Hepatocyte (in vitro differentiated cells): ENCODE data around the gene TBC1D25. TPM values are rescaled to one million over a fixed set of nuclear protein-coding genes. Genes with fewer than 3 reads are reported as not detected.
"Not testable (repeated sequence)": the region's sequence is repeated elsewhere in the genome, so short reads cannot be mapped to it uniquely, and the experiment has no call there.

Source experiments
- DNase-seq: peaks from one replicate; pipeline ENCODE4 v3.0.0-alpha.2; 2016; ENCODE audit warnings: low spot score
- H2AFZ ChIP-seq: fragments of 200-600 bp; sonication (generic); 2 replicates; pipeline ENCODE4 v1.6.0; 2016; ENCODE audit warnings: antibody characterized with exemption, mild to moderate bottlenecking
- H3K27ac ChIP-seq: fragments of 200-600 bp; sonication (generic); 2 replicates; pipeline ENCODE4 v1.5.1; 2016; ENCODE audit warnings: mild to moderate bottlenecking
- H3K27me3 ChIP-seq: fragments of 200-600 bp; sonication (generic); 2 replicates; pipeline ENCODE4 v1.6.1; 2016
- H3K36me3 ChIP-seq: fragments of 200-600 bp; sonication (generic); replicated peaks from 2 replicates; pipeline ENCODE4 v1.5.1; 2016; ENCODE audit warnings: low read depth; ENCODE audit not compliant: insufficient read depth
- H3K4me1 ChIP-seq: fragments of 200-600 bp; sonication (generic); 2 replicates; pipeline ENCODE4 v1.5.1; 2016; ENCODE audit warnings: mild to moderate bottlenecking, moderate library complexity; ENCODE audit not compliant: insufficient read depth
- H3K4me2 ChIP-seq: fragments of 200-600 bp; sonication (generic); 2 replicates; pipeline ENCODE4 v1.6.0; 2016
- H3K4me3 ChIP-seq: fragments of 200-600 bp; sonication (generic); 2 replicates; pipeline ENCODE4 v1.5.1; 2016; ENCODE audit warnings: mild to moderate bottlenecking
- H3K79me2 ChIP-seq: fragments of 200-600 bp; sonication (generic); 2 replicates; pipeline ENCODE4 v1.6.0; 2017; ENCODE audit warnings: mild to moderate bottlenecking
- H3K9me2 ChIP-seq: fragments of 200-600 bp; sonication (generic); replicated peaks from 2 replicates; pipeline ENCODE4 v1.6.0; 2017; ENCODE audit warnings: mild to moderate bottlenecking; ENCODE audit not compliant: insufficient read depth
- H3K9me3 ChIP-seq: fragments of 200-600 bp; sonication (generic); 2 replicates; pipeline ENCODE4 v1.5.1; 2016; ENCODE audit warnings: low read depth, mild to moderate bottlenecking
- H4K20me1 ChIP-seq: fragments of 200-600 bp; sonication (generic); 2 replicates; pipeline ENCODE4 v1.6.0; 2016; ENCODE audit warnings: mild to moderate bottlenecking; ENCODE audit not compliant: insufficient read depth, poor library complexity, severe bottlenecking
- CTCF ChIP-seq: fragments of 200-600 bp; sonication (generic); IDR thresholded peaks from 2 replicates; pipeline ENCODE4 v1.5.1; 2016; ENCODE audit warnings: antibody characterized with exemption, mild to moderate bottlenecking; ENCODE audit not compliant: poor library complexity
- EZH2 ChIP-seq: fragments of 200-600 bp; sonication (generic); IDR thresholded peaks from 2 replicates; pipeline ENCODE4 v1.6.1; 2016; ENCODE audit warnings: antibody characterized with exemption, mild to moderate bottlenecking, borderline replicate concordance
- EZH2phosphoT487 ChIP-seq: fragments of 200-600 bp; sonication (generic); IDR thresholded peaks from one replicate; pipeline ENCODE4 v1.6.1; 2018; ENCODE audit warnings: antibody characterized with exemption, mild to moderate bottlenecking, low read depth, moderate library complexity; ENCODE audit not compliant: unreplicated experiment, severe bottlenecking
- WGBS: methylation state at CpG from one replicate; pipeline ENCODE4 v1.1.6; 2016; ENCODE audit warnings: low lambda C conversion rate; ENCODE audit errors: missing lambda C conversion rate; 5-methylcytosine and 5-hydroxymethylcytosine counted together
- polyA plus RNA-seq: library from polyadenylated mRNA; unstranded; fragments of >200 nt; fragmentation: Nextera tagmentation; extraction: Ambion mirVana; gene quantifications from 2 replicates; pipeline ENCODE4 v1.2.1, GENCODE V29; 2016
- total RNA-seq: library from RNA; depleted of rRNA; stranded (reverse); fragments of >200 nt; gene quantifications from 2 replicates; pipeline ENCODE4 v1.2.3, GENCODE V29; 2014

TBC1D25 gene
- total and polyA plus RNA-seq, 2 experiments from 2014 or later = 4.5 to 11.2 TPM

GRCh38 chrX:48540480-48540879 is 966 bp downstream of the TBC1D25 start:
- no peaks in the 10 kb centered on the region for H3K36me3 ChIP-seq
- H3K4me3 ChIP-seq = no peak overlapping the region
- H3K79me2 ChIP-seq = peaks cover 9% of the 10 kb centered on the region
- no peaks in the 10 kb centered on the region for H4K20me1 ChIP-seq
- DNase-seq = no peak
- no peaks in the 10 kb centered on the region for H3K9me3 ChIP-seq
- peaks cover 5% of the 10 kb centered on the region for H3K4me1 ChIP-seq
- H3K27me3 ChIP-seq = no peaks in the 10 kb centered on the region
- WGBS = 89% methylated on average over 7 of the region's 7 CpGs
- TF ChIP-seq CTCF (no peak), EZH2 (no peak), EZH2phosphoT487 (no peak)
- H3K4me2 ChIP-seq = peak overlapping the region; percentile 72
- H3K9me2 ChIP-seq = no peaks in the 10 kb centered on the region
- no peak overlapping the region for H2AFZ ChIP-seq
- H3K27ac ChIP-seq = no peak overlapping the region

- no peaks in the 10 kb centered on the region for H4K20me1 ChIP-seq
- no peak for DNase-seq
- peaks cover 5% of the 10 kb centered on the region for H3K4me1 ChIP-seq
- no peak overlapping the region for H2AFZ ChIP-seq
- peak overlapping the region; percentile 72 for H3K4me2 ChIP-seq
- 85% methylated on average over 10 of the region's 10 CpGs for WGBS
- no peaks in the 10 kb centered on the region for H3K27me3 ChIP-seq
- no peak overlapping the region for H3K27ac ChIP-seq
- TF ChIP-seq EZH2 (no peak), EZH2phosphoT487 (no peak), CTCF (no peak)
- H3K79me2 ChIP-seq = peaks cover 9% of the 10 kb centered on the region
- H3K36me3 ChIP-seq = no peaks in the 10 kb centered on the region
- no peak overlapping the region for H3K4me3 ChIP-seq
- H3K9me2 ChIP-seq = no peaks in the 10 kb centered on the region
- H3K9me3 ChIP-seq = no peaks in the 10 kb centered on the region
These were observed 1.8 kb downstream of the TBC1D25 start for GRCh38 chrX:48541140-48541814.

GRCh38 chrX:48548871-48549270 is 9.4 kb downstream of the TBC1D25 start:
- no peak overlapping the region for H3K4me2 ChIP-seq
- H3K4me1 ChIP-seq = no peaks in the 10 kb centered on the region
- no peaks in the 10 kb centered on the region for H3K36me3 ChIP-seq
- WGBS = 83% methylated on average over 3 of the region's 3 CpGs
- no peaks in the 10 kb centered on the region for H3K27me3 ChIP-seq
- no peak overlapping the region for H2AFZ ChIP-seq
- H3K27ac ChIP-seq = no peak overlapping the region
- no peak for DNase-seq
- H3K79me2 ChIP-seq = no peaks in the 10 kb centered on the region
- TF ChIP-seq EZH2phosphoT487 (no peak), CTCF (no peak), EZH2 (no peak)
- no peaks in the 10 kb centered on the region for H3K9me3 ChIP-seq
- H3K4me3 ChIP-seq = no peak overlapping the region
- no peaks in the 10 kb centered on the region for H4K20me1 ChIP-seq
- no peaks in the 10 kb centered on the region for H3K9me2 ChIP-seq

- H3K27ac ChIP-seq, H3K27me3 ChIP-seq, H3K4me1 ChIP-seq, H3K4me2 ChIP-seq, H3K9me2 ChIP-seq, DNase-seq, H3K36me3 ChIP-seq, H2AFZ ChIP-seq, H3K4me3 ChIP-seq, H4K20me1 ChIP-seq, H3K79me2 ChIP-seq, H3K9me3 ChIP-seq: not testable (repeated sequence)
- 77% methylated on average over 9 of the region's 9 CpGs for WGBS
These were observed 16.3 kb downstream of the TBC1D25 start for GRCh38 chrX:48555731-48556325.
